GM12872 (cell line): ENCODE measurements around the gene COPS9.

Experiments used
- CTCF ChIP-seq: IDR thresholded peaks from 3 replicates; pipeline ENCODE4 v1.5.1; 2011; ENCODE audit warnings: low read depth, mild to moderate bottlenecking, low read length, moderate library complexity; ENCODE audit not compliant: insufficient read depth

The COPS9 gene

GRCh38 chr2:240126731-240127130 is 9.4 kb downstream of the COPS9 start:
- TF ChIP-seq CTCF: no peak

- no peak for TF ChIP-seq CTCF
Measured at GRCh38 chr2:240125742-240126141, 10.4 kb downstream of the COPS9 start.

GRCh38 chr2:240124651-240125030 is 11.5 kb downstream of the COPS9 start:
- TF ChIP-seq CTCF: no peak

GRCh38 chr2:240123821-240124650 is 12.1 kb downstream of the COPS9 start:
- no peak for TF ChIP-seq CTCF

- TF ChIP-seq CTCF: no peak
Measured at GRCh38 chr2:240121675-240122074, 14.4 kb downstream of the COPS9 start.

- no peak for TF ChIP-seq CTCF
Measured at GRCh38 chr2:240121190-240121589, 14.9 kb downstream of the COPS9 start.

GRCh38 chr2:240114233-240114632 is 21.9 kb downstream of the COPS9 start:
- no peak for TF ChIP-seq CTCF
